SK-N-SH treated with all-trans-retinoic acid at 6 μM for 48 hours (cell line): ENCODE measurements around the gene TCF25.

Source experiments
- CSDC2 ChIP-seq: fragments of 250-450 bp; sonication (Bioruptor Pico); IDR thresholded peaks from 2 replicates; pipeline ENCODE4 v1.5.0; 2020; ENCODE audit warnings: mild to moderate bottlenecking, moderate library complexity
- CSRNP3 ChIP-seq: fragments of 250-450 bp; sonication (Bioruptor Pico); IDR thresholded peaks from 2 replicates; pipeline ENCODE4 v1.5.1; 2021; ENCODE audit warnings: mild to moderate bottlenecking, moderate library complexity

- TF ChIP-seq CSRNP3 (CRISPR knock-in tag) (no peak), CSDC2 (CRISPR knock-in tag) (no peak)
These were observed 28.6 kb upstream of the TCF25 start for GRCh38 chr16:89844739-89845339.
